Measurements from ENCODE around the gene HSD11B1.

The HSD11B1 gene

DNA sequence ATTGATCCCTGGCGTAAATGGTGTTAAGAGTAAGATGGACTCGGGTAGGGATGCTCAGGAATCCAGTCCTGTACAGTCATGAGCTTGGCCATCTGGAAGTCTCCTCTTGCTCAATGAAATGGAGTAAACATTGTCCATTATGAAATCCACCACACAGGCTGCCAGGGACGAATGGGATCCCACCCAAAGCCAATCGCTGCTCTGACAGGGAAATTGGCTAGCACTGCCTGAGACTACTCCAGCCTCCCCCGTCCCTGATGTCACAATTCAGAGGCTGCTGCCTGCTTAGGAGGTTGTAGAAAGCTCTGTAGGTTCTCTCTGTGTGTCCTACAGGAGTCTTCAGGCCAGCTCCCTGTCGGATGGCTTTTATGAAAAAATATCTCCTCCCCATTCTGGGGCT is at the start of gene HSD11B1:
TSS of gene HSD11B1 (plus strand) at position 263 of the 400 bp plus-strand sequence. CDS start at position 360, 97 bp downstream.
- peak in 1 of 2 experiments; percentile 29 for DNase-seq

DNA sequence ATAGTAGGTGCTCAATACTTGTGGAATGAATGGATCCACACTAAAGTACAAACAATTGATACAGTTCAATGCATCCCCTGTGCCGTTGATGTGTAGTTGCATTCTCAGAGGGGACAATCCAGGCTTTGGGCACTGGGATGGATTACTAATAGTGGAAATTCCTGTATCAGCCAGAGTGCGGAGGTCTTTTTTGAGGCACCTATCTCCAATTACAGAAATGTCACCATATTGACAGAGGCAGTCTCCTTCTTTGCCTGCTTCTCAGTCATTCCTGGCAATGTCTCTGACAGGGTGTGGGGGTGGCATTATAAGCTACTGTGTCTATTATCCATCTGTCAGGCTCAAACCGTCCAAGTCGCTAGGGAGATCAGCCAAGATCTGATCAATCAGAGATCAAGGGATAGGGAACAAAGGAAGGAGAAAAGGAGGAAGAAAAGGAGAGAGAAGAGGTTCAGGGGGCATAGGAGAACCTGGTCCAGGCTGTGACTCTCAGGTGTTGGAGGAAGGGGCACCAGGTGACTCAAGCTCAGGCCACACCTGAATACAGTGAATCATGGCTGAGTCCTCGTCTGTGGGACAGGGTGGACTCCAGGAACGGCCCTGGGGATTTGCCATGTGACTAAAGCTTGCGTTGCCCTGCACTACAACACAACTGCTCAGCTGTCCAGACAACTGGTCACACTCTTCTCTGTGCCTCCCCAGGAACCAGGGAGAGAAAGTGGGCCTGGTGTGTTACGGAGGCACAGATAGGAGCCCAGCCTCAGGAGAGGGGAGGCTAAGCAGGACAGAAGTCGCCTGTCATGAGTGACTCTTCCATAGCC is 49.0 kb upstream of the HSD11B1 start:
- DNase-seq = no peak

DNA sequence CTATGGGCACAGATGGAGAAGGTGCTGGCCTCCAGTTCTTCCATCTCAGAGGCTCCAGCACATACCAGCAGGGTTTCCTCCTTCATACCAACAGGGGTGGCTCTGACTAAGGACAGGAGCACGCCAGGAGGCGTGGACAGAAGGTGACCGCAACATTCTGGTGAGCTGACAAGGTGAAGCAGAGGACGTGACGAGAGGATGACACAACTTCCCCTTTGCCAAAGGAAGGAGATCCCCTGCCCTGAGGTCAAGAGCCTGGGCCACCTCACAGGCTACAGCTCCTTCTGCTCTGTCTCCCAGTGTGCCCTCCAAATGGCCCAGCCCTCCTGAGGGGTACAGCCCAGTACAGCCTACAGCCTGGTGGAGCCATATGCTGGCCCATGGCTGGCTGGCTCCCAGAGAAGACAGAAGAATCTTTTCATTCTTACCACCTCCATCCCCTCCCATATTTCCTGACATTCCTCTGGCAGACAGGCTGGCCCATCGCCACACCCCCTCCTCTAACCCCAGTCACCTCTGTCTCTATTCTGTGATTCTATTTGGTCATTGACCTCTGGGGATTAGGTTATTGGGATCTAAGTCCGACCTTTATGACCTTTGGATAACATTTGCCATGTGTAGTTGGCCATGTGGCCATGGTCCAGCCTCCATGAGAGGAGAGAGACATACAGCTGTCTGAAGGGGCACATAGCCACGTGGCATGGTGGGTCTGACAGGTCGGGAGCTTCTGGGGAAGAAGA is 47.3 kb upstream of the HSD11B1 start:
- no peak for DNase-seq

DNA sequence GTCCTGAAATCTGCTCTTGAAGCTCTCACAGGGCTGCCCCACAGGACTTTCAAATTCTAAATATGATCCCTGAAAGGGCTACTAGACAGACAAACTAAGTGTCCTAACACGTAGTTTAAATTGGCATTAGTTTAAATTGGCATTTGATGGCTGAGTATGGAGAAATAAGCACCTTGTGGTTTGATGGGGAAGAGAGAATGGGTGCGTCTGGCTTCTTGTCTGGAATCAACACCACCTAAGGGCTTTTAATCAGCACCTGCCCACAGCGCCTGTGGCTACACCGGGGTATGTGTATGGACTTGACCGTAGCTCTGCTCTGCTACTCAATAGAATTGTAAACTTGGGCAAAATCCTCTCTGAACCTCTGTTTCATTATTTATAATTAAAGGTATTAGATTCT is 46.7 kb upstream of the HSD11B1 start:
- DNase-seq = no peak

DNA sequence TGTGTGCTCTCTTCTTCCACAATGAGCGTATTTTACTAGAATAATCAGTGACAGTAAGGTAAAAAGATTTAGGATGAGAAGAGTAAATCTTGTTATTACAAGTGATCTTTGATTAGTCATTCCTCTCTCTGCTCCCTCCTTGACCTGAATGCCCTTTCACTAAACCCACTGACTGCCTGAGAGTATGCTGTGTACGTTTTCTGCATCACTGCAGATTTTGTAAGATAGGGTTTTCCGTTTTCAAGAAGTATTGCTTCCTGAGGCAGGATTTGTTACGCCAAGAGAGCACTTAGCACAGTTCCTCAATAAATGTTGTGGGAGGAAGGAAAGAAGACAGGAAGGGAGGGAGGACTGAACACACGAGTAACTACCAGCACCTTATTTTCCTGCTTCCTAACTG is 44.7 kb upstream of the HSD11B1 start:
- DNase-seq = no peak

DNA sequence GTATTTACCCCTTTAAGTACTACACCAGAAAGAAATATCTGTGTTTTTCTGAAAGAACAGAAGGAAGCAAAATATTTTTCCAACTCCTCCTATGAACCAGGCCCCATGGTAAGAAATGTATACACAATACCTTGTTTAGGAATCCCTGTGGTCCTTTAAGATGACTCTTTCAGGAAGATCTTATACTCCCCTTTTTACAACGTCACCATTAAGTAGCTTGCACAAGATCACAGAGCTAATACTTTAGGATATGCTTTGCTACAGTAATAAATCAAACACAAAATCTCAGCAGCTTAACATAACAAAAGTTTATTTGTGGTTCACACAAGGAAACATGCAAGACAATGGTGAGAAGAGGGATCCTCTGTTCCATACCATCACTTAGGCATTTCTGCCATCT is 43.6 kb upstream of the HSD11B1 start:
- DNase-seq = no peak

DNA sequence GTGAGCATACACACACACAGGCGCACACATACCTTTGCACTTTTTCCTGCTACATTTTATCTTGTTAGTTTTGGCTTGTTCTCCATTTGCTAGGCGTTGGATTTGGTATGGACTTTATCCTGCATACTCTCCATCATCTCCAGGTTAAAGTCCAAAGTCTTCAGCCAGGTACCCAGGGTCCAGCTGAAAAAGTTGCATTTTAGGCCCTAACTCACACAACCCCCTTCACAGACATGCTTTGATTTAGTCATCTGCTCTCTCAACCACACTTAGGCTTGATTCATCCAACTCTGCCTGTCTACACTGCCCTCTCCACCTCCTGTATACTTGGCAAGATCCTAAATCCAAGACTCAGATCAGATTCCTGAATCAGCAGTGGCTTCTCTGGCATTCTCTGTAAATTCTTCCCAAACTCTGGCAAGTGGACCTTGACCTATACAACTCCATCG is 41.7 kb upstream of the HSD11B1 start:
- no peak for DNase-seq

DNA sequence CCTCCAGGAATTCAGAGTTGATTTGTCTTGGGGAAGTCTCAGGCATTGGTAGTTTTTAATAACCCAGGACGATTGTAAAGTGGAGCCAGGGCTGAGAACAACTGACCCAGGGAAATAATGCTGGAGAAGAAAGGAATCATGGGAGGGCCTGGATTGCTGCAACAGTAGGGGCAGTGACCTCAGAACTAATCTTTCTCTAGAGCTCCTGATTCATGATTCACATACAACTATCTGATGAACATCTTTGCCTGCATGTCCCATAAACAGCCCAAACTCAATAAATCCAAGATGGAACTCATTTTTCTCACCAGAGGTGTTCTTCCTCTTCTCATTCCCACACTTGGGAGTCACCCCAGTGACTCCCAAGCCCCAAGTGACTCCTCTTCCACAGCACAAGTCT is 37.5 kb upstream of the HSD11B1 start:
- DNase-seq = no peak

DNA sequence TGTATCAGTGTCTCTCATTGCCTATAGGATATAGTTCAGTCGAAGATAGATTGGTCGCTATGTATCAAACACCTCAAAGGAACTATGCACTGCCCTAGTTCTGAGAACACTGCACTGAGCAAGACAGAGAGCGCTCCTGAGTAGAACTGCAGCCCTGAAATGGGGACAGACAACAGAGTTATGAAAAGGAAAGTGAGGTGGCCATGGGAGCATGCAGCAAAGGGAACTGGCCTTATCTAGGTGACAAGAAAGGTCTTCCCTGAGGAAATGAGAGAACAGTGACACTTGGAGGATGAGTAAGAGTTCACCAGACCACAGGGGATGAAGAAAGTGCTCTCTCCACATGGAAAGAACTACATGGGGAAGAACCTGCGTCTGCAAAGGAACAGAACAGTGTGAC is 36.9 kb upstream of the HSD11B1 start:
- no peak for DNase-seq

DNA sequence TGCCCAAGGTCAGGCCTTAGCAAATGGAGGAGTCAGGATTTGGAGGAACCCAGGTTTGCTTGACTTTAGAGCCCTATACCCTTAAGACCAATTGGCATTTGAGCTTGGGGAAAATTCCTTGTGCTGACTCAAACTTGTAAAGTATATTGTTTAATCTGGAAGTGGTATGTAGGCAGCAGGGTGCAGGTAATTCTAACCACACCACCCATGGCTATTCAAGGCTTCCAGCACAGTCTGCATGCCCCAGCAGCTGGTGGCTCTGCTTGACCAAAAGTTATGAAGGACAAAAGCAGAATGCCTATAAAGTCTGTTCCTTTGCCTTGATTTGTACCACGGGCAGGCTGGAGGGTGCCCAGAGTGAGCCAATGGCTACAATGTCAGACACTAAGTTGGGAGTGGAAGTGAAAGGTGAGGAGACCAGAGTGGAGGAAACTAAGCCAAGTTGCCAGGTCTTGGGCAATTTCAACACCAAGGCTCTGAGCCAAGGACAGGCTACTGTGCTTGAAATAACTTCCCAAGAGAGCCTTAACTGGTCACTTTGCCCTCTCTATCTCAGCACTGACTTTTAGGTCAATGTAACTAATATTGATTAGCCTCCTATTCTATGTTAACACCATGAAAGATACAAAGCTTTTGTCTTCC is 34.1 kb upstream of the HSD11B1 start:
- DNase-seq = no peak

DNA sequence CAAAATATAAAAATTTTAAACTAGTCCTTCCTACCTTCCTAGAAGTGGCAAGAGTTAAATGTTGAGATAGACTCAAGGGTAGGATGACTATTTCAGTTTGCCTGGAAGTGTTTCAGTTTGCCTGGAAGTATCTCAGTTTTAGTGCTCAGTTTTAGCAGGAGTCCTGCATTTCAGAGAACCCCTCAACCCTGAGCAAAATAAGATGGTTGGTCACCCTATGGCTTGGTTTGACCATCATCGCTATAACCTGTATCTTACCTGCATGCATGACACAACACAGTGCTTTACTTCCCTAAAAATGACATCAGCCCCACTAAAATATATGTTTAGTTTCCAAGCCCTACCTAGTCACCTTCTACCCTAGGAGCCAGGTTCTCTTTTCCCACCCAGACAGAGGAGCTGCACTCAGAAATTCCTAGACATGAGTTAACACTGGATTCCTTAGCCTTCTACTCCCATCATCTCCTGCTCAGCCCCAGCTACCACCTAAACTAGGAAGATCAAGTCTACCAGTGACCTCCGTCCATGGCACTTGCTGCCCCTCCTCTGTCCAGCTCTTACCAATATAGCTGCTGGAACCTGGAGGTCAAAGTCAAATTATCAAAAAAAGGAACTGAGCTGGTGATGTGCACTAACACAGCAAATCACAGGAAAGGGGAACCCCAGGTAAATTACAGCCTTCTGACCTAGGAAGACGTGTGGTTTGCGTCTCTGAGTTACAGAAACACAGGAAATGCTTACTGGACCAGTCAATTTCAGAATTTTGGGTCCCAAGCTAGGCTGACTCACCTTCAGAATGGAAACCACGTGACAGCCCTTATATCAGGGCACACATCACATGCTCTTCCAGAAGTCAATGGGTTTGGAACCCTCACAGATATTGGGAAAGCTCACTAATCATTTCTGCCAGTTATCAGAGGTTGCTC is 31.7 kb upstream of the HSD11B1 start:
- no peak for DNase-seq

DNA sequence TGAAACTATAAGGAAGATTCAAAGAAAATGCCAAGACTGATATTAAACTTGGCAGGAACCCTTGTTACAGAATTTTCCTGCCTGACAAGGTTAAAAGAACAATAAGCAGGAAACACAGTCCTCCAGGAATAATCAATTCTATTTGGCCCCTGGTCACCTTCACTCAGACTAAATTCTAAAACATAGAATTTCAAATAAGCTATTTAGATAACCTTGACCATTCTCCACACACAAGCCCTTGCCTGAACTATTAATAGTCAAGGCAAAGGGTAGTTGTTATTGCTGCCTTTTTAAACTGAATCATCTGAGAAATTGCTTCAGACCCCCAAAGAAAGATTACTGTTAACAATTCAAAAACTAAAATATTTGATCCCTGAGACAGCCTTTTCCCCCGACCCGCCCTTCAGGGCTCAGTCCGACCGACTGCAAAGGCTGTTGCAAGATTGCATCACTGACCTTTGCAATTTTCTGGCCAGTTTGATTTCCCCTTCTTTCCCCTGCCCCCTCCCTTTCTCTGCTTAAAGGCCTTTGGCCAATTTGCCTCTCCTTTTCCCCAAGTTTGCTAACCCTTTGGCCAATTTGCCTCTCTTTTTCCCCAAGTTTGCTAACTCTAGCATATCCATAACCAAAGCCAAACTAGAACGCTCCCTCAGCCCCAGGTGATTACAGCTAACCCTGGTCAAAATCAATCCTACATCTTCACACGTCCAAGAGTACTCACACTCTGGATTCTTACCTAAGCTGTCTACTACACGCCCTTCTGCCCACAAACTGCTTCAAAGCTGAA is 30.8 kb upstream of the HSD11B1 start:
- DNase-seq = no peak

DNA sequence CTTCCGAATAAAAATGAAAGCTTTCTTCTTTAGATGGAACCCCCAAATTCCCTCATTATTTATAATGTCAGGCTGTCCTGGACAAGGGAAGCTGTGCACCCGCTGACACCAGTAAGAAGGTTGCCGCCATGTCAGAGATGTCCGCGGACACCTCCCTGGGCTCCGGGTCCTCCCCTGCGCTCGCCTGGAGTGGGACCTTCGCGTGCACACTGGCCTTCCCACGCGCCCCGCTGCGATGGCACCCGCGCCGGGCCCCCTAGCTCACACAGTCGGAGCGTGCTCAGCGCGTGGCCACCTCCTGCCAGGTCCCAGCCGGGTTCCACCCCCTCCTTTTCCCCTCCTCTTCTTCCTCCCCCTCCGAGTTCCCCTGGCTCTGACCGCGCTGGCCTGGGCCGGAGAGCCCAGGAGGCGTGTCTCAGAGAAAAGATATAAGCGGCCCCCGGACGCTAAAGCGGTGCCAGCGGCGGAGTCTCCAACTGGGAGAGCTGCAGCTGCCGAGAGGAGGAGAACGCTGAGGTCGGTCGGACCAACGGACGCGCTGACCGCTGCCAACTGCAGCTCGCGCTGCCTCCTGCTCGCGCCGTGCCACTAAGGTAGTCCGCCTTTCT is 29.6 kb upstream of the HSD11B1 start, which contains the start of gene G0S2:
TSS of gene G0S2 (plus strand) at position 456 of the 608 bp plus-strand sequence. CDS start 273 bp downstream, outside the sequence.
- DNase-seq = no peak

DNA sequence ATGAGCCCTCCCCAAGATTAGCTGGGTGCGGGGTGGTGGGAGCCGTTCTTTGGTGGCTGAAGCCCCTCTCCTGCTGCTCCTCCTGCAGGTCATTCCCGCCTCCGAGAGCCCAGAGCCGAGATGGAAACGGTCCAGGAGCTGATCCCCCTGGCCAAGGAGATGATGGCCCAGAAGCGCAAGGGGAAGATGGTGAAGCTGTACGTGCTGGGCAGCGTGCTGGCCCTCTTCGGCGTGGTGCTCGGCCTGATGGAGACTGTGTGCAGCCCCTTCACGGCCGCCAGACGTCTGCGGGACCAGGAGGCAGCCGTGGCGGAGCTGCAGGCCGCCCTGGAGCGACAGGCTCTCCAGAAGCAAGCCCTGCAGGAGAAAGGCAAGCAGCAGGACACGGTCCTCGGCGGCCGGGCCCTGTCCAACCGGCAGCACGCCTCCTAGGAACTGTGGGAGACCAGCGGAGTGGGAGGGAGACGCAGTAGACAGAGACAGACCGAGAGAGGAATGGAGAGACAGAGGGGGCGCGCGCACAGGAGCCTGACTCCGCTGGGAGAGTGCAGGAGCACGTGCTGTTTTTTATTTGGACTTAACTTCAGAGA is 29.0 kb upstream of the HSD11B1 start:
- DNase-seq = no peak

DNA sequence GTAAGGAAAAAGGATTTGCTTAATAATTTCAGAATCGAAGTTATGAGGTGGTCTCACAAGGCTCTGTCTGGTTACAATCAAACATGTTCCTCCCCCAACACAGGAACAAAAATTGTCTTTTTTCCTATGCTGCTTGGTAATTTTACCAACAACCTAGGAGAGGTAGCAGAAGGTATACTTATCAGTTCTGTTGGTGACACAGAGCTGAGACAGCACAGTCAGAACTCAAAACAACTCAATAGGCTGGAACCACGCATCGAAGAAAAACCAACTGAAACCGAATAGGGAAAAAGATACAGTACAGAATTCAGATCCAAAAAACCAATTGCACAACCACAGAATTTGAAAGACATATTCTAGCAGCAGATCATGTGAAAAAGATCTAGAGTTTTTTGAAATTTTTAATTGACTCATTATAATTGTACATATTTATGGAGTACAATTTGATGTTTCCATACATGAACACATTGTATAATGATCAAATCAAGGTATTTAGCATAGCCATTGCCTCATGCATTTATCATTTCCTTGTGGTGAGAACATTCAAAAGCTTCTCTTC is 25.6 kb upstream of the HSD11B1 start:
- DNase-seq = no peak

DNA sequence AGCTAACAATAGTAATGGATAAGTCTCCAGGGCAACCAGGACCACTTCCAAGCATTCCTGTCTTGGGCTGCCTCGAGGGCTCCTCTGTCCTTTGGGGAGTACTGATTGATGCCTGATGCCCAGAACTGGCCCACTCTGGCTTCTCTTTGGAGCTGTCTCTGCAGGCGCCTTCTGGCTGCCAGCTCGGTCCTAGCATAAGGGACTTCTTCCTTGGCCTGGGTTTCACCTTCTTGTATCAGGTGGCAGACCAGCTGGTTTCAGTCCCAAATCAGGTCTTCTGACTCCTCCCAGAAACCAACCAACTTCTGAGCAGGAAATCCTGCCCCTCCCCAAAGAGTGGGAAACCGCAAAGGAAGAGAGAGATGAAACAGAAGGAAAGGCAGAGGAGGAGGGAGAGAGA is 18.8 kb upstream of the HSD11B1 start:
- no peak for DNase-seq

DNA sequence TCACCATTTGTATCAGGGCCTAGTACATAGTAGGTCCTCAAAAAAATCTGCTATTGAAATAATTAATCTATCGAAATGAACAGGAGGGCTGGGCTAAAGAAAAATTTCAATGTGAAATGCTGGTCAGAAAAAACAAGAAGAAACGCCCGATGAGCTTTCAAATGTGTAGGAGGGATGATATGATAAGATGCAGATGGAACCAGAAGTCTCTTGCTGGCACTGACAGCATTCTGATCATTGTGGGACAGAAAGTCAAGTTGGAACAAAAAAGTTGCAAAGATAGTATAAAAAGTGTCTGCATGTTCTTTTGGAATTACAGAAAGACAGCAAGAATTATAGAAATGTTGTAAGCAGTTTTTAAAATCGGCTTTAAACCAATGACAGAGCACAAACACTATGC is 18.3 kb upstream of the HSD11B1 start:
- no peak for DNase-seq

DNA sequence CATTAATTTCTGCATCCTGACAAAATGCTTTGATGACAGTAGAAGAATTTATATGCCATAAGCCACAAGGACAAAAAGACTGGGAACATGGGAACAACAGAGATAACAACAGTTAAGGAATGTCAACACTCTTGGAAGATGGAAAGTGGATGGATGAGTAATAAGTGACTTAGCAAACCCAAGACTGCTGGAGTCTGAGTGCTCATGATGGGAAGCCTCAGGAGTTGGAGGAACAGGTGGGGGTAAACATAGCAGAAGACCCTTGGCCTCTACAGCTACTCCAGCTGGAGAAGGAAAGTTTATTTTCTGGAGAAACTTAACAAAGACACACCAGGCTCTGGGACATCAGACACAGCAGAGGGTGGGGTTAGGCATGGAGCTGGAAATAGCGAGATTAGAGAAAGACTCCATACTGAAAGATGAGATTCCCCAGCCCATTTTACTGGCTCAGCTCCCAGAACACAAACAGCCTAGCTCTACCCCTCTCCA is 15.9 kb upstream of the HSD11B1 start:
- DNase-seq = no peak

DNA sequence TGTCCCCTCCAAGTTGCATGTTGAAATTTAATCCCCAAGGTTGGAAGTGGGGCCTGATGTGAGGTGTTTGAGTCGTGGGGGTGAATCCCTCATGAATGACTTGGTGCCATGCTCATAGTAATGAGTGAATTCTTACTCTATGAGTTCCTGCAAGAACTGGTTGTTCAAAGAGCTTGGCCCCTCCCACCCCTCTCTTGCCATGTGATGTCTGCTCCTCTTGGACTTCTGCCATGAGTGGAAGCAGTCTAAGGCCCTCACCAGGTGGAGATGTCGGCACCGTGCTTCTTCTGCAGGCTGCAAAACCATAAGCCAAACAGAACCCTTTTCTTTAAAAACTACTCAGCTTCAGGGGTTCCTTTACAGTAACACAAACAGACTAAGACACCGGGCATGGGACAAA is 15.2 kb upstream of the HSD11B1 start:
- DNase-seq = no peak

DNA sequence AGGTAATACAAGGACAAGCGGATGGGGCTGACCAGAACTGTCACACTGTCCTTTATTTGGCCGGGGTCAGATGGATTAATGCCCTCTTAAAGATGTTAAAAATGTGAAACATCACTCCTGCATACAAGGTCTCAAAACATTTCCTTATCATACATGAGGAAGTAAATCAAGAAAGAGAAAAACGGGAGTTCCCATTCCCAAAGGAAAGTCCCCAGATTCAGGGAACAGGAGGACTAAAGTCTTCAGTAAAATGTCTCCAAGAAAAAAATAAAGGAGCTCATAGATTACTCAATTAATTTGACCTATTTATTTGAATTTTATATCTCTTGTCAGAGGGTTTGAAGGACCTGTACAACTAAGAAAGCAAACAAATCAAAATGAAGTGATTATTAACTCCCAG is 13.4 kb upstream of the HSD11B1 start:
- DNase-seq = no peak
